Activated T-cell treated with anti-CD3 and anti-CD28 coated beads, Interleukin-2, amount 50 U/mL, for 72 hours (primary cell): ENCODE results near the gene HOMER2. TPM values are rescaled to one million over a fixed set of nuclear protein-coding genes. Genes with fewer than 3 reads are reported as not detected.

Source experiments
- ATAC-seq, 2 donors: fragments of 150-1000 bp; cut with Tn5 transposase; replicated peaks in 1 of 2; 2 replicates each; pipeline ENCODE4 v1.10.0; 2021; ENCODE audit warnings: moderate library complexity in 2 of 2, mild to moderate bottlenecking in 1 of 2
- DNase-seq, 2 donors: peaks; one replicate each; pipeline ENCODE4 v3.0.0; 2021 to 2022; ENCODE audit warnings: mixed read lengths in 1 of 2
- H3K27ac Mint-ChIP-seq: one replicate; pipeline ENCODE4 v1.8.0; 2022; ENCODE audit warnings: mild to moderate bottlenecking, moderate library complexity, mixed read lengths
- H3K27me3 Mint-ChIP-seq: one replicate; pipeline ENCODE4 v1.8.0; 2022; ENCODE audit warnings: low read depth, mixed read lengths
- H3K36me3 Mint-ChIP-seq, 2 donors: one replicate each; pipeline ENCODE4 v1.8.0; 2022; ENCODE audit warnings: mixed read lengths in 2 of 2, mild to moderate bottlenecking in 1 of 2; ENCODE audit not compliant: insufficient read depth in 2 of 2
- H3K4me1 Mint-ChIP-seq: one replicate; pipeline ENCODE4 v1.8.0; 2022; ENCODE audit warnings: low read depth, mixed read lengths
- H3K4me3 Mint-ChIP-seq, 2 donors: one replicate each; pipeline ENCODE4 v1.8.0; 2022; ENCODE audit warnings: mild to moderate bottlenecking in 2 of 2, mixed read lengths in 2 of 2, moderate library complexity in 2 of 2
- H3K9me3 Mint-ChIP-seq, 2 donors: one replicate each; pipeline ENCODE4 v1.8.0; 2022; ENCODE audit warnings: mixed read lengths in 2 of 2
- total RNA-seq, 2 donors: library from RNA; stranded (reverse); gene quantifications; one replicate each; pipeline ENCODE4 v1.2.3, GENCODE V29; 2022

Gene HOMER2
- total RNA-seq, 2 donors from 2014 or later: 9.6 to 10.9 TPM

DNA sequence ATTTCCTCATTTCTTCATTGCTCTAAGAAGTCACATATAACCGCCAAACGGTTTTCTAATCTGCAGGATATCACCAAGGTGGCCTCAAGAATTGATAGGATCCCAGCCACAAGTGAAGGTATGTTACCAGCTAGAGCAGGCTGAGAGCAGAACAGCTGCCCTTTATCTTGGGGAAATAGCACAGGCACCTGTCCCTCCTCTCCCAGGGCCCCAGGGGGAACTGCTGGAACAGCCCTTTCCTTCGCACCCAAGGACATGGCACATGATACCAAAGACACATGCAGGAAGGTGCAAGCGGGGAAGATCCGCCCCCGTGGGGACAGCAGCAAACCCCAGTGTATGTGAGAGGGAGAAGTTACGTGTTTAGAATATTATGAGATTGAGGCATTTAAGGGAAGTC, 35.3 kb downstream of the HOMER2 start:
- no peak for DNase-seq
- Mint-ChIP-seq H3K4me1 (no peaks in the 10 kb centered on the region), H3K9me3 (no peaks in the 10 kb centered on the region), H3K36me3 (no peaks in the 10 kb centered on the region), H3K4me3 (no peak overlapping the region), H3K27ac (no peak overlapping the region), H3K27me3 (no peaks in the 10 kb centered on the region)
- ATAC-seq: no peak

GRCh38 chr15:82916161-82916952, 36.2 kb downstream of the HOMER2 start:
- ATAC-seq (no peak), DNase-seq (no peak)
- Mint-ChIP-seq H3K27ac (no peak overlapping the region), H3K9me3 (no peaks in the 10 kb centered on the region), H3K36me3 (no peaks in the 10 kb centered on the region), H3K4me1 (no peaks in the 10 kb centered on the region), H3K27me3 (no peaks in the 10 kb centered on the region), H3K4me3 (no peak overlapping the region)

- Mint-ChIP-seq H3K36me3 (peaks cover 2% of the 10 kb centered on the region in 2 donors), H3K4me1 (no peaks in the 10 kb centered on the region), H3K9me3 (peaks cover 2% of the 10 kb centered on the region in 2 donors), H3K4me3 (no peak overlapping the region), H3K27me3 (no peaks in the 10 kb centered on the region), H3K27ac (no peak overlapping the region)
- DNase-seq (no peak), ATAC-seq (no peak)
Measured at GRCh38 chr15:82914396-82914795, 38.1 kb downstream of the HOMER2 start.

DNA sequence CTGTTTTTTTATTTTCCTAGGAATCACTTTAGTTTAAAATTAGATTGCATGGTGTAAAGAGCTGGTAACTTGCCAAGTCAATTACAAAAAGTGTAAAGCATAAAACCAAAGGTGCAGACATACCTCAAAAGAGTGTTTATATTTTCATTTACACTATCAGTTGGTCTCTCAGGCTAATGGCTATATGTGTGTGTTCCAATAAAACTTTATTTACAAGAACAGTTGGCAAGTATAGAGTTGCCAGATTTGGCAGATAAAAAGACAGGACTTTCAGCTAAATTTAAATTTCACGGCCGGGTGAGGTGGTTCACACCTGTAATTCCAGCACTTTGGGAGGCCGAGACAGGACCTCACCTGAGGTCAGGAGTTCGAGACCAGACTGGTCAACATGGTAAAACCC, 41.1 kb downstream of the HOMER2 start:
- Mint-ChIP-seq H3K4me1 (no peaks in the 10 kb centered on the region), H3K27me3 (peaks cover 7% of the 10 kb centered on the region), H3K36me3 (peaks cover 10 to 16% of the 10 kb centered on the region in 2 donors), H3K27ac (no peak overlapping the region), H3K4me3 (no peak overlapping the region), H3K9me3 (peaks cover 12 to 17% of the 10 kb centered on the region in 2 donors)
- no peak for ATAC-seq
- DNase-seq: no peak

- H3K27me3 Mint-ChIP-seq: peaks cover 7% of the 10 kb centered on the region
- ATAC-seq (no peak), DNase-seq (no peak)
- H3K36me3 Mint-ChIP-seq: peaks cover 10 to 16% of the 10 kb centered on the region in 2 donors
- H3K9me3 Mint-ChIP-seq: peaks cover 12 to 17% of the 10 kb centered on the region in 2 donors
- H3K4me1 Mint-ChIP-seq: no peaks in the 10 kb centered on the region
- no peak overlapping the region for H3K4me3 Mint-ChIP-seq
- H3K27ac Mint-ChIP-seq: no peak overlapping the region
Measured at GRCh38 chr15:82910721-82911120, 41.8 kb downstream of the HOMER2 start.

DNA sequence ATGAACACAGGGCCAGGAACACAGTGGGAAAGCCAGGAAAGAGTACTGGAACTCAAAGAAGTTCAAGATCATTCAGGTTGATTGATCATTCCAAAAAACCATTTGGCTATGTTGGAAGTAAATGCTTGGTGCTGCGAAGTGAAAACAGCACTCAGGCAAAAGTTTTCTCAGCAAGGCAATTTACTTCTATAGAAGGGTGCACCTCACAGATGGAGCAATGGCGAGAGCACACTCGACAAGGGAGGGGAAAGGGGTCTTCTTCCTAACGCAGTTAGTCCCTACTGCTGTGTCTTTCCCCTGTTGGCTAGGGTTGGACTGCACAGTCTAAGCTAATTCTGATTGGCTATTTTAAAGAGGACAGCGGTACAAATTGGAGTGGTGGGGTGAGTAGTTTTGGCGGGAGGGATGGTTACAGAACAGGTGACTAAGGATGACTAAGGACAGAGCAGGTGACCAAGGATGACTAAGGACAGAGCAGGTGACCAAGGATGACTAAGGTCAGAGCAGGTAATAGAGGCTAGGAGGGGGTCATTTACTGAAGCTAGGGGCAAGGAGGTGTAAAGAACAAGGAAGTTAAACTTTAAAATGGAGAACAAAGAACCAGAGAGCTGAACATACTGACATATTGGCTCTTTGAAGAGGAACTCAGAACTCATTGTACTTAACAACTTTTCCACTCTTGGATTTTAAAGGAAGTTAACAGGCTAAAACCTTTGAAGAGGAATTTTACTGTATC, 43.3 kb downstream of the HOMER2 start:
- no peak overlapping the region for H3K27ac Mint-ChIP-seq
- ATAC-seq (no peak), DNase-seq (no peak)
- peaks cover 12 to 17% of the 10 kb centered on the region in 2 donors for H3K9me3 Mint-ChIP-seq
- peaks cover 10 to 16% of the 10 kb centered on the region in 2 donors for H3K36me3 Mint-ChIP-seq
- peaks cover 7% of the 10 kb centered on the region for H3K27me3 Mint-ChIP-seq
- no peak overlapping the region for H3K4me3 Mint-ChIP-seq
- H3K4me1 Mint-ChIP-seq: no peaks in the 10 kb centered on the region

DNA sequence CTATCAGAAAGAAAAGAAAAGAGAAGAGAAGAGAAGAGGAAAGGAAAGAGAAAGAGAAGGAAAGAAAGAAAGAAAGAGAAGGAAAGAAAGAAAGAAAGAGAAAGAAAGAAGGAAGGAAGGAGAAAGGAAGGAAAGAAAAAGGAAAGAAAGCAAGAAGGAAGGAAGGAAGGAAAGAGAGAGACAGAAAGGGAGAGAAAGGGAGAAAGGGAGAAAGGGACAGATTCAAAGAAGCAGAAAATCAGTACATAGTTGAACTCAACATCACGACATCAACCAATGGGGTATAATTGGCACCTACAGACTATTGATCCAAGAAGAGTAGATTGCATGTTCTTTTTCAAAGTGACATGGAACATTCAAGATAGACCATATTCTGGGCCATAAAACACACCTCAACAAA, 45.2 kb downstream of the HOMER2 start:
- no peak overlapping the region for H3K4me3 Mint-ChIP-seq

DNA sequence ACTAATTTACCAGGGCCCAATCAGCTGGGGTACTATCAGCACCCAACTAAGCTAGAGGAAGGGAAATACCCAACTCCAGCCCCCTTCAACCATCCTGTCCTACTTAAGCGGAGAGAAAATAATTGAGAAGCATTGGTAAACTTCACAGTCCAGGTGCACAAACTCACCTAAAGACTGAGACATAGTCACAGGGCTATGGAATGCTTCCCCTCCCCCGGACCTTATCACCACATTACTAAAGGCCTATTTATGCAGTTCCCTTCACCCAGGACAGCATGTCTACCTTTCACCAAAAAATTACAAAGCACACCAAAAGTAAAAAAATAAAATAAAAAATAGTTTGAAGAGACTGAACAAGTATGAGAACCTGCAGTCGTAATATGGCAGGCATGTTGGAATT, 47.9 kb downstream of the HOMER2 start:
- Mint-ChIP-seq H3K36me3 (peaks cover 9 to 15% of the 10 kb centered on the region in 2 donors), H3K4me3 (no peak overlapping the region), H3K27me3 (peaks cover 7% of the 10 kb centered on the region), H3K27ac (no peak overlapping the region), H3K9me3 (peaks cover 12 to 17% of the 10 kb centered on the region in 2 donors), H3K4me1 (no peaks in the 10 kb centered on the region)
- ATAC-seq: no peak
- DNase-seq: no peak

More for the DNA sequence above, 45.2 kb downstream of the HOMER2 start:
- Mint-ChIP-seq H3K36me3 (peaks cover 10 to 16% of the 10 kb centered on the region in 2 donors), H3K4me1 (no peaks in the 10 kb centered on the region), H3K27ac (no peak overlapping the region), H3K27me3 (peaks cover 7% of the 10 kb centered on the region), H3K9me3 (peaks cover 12 to 17% of the 10 kb centered on the region in 2 donors)
- DNase-seq (no peak), ATAC-seq (no peak)

GRCh38 chr15:82903511-82903910, 49.0 kb downstream of the HOMER2 start:
- DNase-seq (no peak), ATAC-seq (no peak)
- Mint-ChIP-seq H3K4me3 (no peak overlapping the region), H3K4me1 (no peaks in the 10 kb centered on the region), H3K27ac (no peak overlapping the region), H3K27me3 (peaks cover 7% of the 10 kb centered on the region), H3K36me3 (peaks cover under 1 to 6% of the 10 kb centered on the region in 2 donors), H3K9me3 (peaks cover 5 to 8% of the 10 kb centered on the region in 2 donors)

DNA sequence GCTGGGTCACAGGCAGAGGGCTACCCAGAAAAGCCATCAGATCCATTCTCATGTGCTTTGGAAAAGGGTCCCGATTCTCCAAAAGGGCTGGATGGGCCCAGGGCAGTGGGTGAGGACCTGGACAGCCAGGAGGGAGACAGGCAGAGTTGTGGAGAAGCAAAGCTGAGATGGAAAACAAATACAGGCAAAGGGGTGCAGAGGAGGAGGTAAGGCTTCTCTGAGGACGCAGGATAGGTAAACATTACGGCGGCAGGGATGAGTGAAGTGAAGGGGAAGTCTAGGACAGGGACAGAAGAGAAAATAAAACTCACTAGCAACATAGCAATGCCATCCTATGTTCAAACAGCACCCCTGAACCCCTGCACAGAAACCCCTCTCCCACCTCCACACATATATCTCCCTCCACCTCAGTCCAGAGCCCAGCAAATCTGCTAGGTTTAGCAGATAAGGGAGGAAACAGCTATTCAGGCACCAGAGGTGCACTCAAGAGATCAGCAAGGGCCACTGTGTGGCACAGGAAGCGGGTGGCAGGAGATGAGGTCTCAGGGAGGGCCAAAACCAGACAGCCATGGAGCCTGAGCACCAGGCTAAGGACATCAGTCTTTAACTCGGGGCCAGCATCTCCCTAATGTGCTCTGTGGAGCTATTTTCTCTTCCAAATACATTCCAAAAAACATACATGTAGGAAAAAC, 51.3 kb downstream of the HOMER2 start:
- Mint-ChIP-seq H3K27me3 (no peaks in the 10 kb centered on the region), H3K27ac (no peak overlapping the region), H3K4me1 (no peaks in the 10 kb centered on the region), H3K4me3 (no peak overlapping the region), H3K36me3 (no peaks in the 10 kb centered on the region), H3K9me3 (no peaks in the 10 kb centered on the region)
- no peak for DNase-seq
- no peak for ATAC-seq

- Mint-ChIP-seq H3K4me1 (no peaks in the 10 kb centered on the region), H3K27ac (no peak overlapping the region), H3K27me3 (no peaks in the 10 kb centered on the region), H3K36me3 (no peaks in the 10 kb centered on the region), H3K4me3 (no peak overlapping the region), H3K9me3 (no peaks in the 10 kb centered on the region)
- DNase-seq (no peak), ATAC-seq (no peak)
Measured at GRCh38 chr15:82900511-82901060, 51.9 kb downstream of the HOMER2 start.

GRCh38 chr15:82898961-82899360, 53.6 kb downstream of the HOMER2 start:
- no peak for ATAC-seq
- Mint-ChIP-seq H3K4me1 (no peaks in the 10 kb centered on the region), H3K27ac (no peak overlapping the region), H3K4me3 (no peak overlapping the region), H3K36me3 (no peaks in the 10 kb centered on the region), H3K9me3 (no peaks in the 10 kb centered on the region), H3K27me3 (no peaks in the 10 kb centered on the region)
- no peak for DNase-seq

DNA sequence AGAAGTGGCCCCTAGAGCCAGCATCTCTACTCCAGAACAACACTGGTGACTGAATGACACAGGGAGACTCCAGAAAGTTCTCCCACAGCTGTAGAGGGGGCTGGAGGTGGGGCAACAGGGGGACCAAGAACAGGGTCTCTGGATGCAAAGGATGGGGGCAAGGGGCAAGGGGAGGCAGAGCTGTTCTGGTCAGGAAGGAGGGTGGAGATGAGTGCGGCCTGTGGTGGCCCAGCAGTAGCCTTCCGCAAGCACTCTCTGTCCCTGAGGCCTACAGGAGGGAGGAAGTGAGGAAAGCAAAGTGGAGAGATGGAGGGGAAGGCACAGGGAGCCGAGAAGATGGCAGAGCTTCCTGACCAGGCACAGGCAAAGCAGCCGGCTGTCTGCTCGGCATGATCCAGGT, 56.5 kb downstream of the HOMER2 start:
- Mint-ChIP-seq H3K36me3 (no peaks in the 10 kb centered on the region), H3K27me3 (no peaks in the 10 kb centered on the region), H3K4me1 (no peaks in the 10 kb centered on the region), H3K27ac (no peak overlapping the region), H3K4me3 (no peak overlapping the region), H3K9me3 (no peaks in the 10 kb centered on the region)
- ATAC-seq: no peak
- DNase-seq: no peak
